Stimulated activated CD4-positive, alpha-beta T cell treated with anti-CD3 and anti-CD28 coated beads, Interleukin-1b, Interleukin-23, amount 100 ng/mL, for 48 hours (primary cell): ENCODE results near the gene GARS1.
"Not testable (repeated sequence)": the region's sequence is repeated elsewhere in the genome, so short reads cannot be mapped to it uniquely, and the experiment has no call there.

Experiments used
- DNase-seq: peaks from one replicate; pipeline ENCODE4 v3.0.0-alpha.2; 2020

The GARS1 gene

DNA sequence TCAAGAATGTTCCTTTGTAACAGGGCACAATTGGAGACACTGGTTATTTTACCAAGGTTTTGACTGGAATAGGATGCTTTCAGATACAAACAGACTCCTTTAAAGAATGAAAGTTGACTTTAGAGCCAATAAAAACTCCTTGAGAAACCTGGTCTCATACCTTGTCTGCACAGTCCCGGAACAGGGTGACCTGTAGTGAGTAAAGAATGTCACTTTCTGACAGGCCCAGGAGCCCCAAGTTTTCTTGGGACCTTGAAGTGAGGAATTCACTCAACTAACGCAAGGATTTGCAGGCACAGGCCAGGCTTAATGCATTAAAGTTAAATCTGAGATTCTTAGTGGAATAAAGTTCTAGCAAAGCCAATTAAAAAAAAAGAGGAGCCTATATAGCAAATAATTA lies 11.5 kb upstream of the GARS1 start:
- no peak for DNase-seq

DNA sequence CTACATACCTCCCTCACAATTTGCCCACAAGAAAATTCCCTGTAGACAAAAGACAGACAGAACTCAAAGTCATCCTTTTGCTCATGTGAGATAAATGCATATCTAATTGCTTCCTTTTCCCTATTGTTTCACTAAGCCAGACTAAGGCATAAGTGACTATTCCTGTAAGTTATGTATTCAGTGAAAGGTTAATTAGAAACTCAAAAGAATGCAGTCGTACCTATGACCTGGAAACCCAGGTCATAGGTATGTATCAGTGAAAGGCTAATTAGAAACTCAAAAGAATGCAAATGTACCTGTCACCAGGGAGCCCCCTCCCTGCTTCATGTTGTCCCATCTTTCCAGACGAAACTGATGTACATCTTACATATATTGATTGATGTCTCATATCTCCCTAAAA lies 10.3 kb upstream of the GARS1 start:
- no peak for DNase-seq

DNA sequence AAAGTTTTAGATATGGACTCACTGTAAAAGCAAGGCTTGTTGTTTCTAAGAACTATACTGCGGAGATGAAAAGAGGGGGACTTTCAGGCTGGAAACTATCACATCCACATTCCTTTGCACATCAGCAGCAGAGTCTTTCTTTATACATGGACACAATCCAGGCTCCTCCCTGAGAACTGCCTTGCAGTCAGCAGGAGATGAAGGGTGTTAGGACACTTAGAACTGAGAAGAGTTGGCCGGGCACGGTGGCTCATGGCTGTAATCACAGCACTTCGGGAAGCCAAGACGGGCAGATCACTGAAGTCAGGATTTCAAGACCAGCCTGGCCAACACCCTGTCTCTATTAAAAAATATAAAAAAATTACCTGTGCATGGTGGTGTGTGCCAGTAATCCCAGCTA lies 9.7 kb upstream of the GARS1 start:
- no peak for DNase-seq

DNA sequence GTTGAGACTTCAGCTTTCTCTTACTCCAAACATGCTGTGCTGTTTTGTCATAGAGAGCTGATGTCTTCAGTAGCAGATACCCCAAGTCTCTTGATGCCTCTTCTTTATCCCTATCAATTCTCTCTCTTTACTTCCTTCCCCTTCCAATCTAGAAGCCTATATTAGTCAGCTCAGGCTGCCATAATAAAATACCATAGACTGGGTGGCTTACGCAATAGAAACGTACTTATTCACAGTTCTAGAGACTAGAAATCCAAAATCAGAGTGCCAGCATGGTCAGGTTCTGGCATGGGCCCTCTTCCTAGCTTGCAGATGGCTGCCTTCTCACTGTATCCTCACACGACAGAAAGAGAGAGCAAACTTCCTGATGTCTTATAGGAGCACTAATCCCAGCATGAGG lies 9.0 kb upstream of the GARS1 start:
- no peak for DNase-seq

DNA sequence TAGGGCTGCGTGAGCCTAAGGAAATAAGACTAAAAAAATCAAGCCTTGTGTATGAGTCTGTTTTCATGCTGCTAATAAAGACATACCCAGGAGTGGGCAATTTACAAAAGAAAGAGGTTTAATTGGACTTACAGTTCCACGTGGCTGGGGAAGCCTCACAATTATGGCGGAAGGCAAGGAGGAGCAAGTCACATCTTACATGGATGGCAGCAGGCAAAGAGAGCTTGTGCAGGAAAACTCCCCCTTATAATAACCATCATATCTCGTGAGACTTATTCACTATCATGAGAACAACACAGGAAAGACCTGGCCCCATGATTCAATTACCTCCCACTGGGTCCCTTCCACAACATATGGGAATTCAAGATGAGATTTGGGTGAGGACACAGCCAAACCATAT lies 7.1 kb upstream of the GARS1 start:
- DNase-seq, result not testable (repeated sequence)

DNA sequence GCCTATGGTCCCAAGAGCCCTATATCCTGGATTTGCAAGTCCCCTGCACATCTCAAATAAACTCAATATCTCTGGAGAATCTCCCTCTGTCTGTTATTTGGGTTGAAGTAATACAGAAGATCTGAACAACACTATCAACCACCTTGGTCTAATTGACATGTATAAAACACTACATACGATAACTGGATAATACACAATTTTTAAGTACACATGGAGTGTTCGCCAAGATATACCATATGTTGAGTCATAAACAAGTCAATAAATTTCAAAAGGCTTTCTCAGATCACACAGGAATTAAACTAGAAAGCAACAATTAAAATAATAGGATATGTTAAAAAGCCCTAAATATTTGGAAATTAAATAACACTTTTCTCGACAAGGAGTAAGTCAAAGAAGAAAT lies 5.6 kb upstream of the GARS1 start:
- DNase-seq, result no peak

DNA sequence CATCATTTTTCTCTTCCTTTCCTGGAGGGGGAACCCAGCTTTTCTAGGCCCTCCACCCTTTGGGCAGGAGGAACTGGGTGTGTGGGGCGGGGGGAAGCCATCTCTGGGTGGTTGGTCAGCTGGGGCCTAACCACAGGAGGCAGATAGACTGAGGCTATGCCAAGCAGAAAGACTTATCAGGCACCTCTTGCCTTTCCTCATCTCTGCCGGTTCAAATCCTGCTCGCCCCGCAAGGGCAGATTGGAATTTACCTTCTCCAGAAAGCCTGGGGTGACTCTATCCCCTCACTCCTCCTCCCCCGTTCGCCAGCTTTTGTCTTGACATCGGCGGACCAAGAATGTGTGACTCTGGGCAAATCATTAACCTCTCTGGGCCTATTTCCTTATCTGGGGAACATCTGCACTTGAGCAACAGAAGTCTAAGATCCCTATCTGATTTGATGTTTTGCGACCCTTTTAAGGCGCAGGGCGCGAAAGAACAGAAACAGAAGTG lies 584 bp upstream of the GARS1 start:
- peak; percentile 47 for DNase-seq

DNA sequence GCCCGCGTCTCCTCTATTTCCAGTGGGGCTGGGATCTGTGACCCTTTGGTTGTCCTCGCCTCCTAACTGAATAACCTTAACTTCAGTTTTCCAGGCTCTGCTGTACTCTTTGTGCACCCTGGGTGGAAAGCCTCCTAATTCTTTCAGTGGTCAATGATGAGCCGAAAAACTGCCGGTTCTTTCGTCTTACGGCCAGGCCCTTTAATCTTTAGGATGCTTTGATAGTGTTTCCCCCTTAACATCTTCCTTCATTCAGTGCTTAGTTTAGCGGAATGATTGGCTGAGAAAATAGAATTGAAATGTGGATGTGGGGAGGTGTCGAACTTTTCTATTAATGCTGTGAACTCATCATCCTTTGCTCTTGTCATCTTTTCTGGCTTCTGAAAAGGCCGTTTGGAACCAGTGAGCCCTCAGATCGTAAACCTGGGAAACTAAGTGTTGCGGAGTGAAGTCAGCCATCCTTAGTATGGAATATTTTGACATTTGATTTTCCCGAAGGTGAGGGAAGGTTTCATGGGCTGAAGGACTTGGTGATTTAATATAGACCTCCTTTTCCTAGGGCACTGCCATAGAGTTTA lies 847 bp downstream of the GARS1 start:
- DNase-seq, result no peak

DNA sequence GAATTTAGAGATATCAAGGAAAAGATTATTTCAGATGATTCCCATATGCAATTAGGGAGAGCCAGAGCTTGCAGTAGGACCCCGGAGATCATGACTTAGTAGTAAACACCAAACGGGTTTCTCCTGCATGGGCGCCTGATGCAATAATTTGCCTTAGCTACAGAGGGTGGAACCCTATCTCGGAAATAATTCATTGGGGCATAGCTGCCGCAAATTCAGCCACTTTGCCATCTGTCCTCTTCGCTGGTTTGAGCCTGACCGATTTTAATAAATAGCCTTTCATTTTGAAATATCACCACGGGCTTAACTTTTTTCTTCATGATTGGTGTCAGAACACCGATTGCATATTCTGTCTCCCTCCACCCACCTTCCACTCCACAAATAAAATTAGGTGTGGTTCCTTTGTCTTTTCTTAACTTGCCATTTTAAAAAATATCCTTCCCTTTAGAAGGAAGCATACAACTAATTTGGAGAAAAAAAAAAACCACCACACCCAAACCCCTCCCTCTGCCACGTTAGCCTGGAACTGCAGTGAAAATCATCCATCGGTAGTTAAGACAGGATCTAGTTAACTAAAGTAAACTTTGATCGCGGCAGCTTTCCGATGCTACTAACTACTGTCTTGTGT lies 1.4 kb downstream of the GARS1 start:
- DNase-seq, result peak; percentile 12

DNA sequence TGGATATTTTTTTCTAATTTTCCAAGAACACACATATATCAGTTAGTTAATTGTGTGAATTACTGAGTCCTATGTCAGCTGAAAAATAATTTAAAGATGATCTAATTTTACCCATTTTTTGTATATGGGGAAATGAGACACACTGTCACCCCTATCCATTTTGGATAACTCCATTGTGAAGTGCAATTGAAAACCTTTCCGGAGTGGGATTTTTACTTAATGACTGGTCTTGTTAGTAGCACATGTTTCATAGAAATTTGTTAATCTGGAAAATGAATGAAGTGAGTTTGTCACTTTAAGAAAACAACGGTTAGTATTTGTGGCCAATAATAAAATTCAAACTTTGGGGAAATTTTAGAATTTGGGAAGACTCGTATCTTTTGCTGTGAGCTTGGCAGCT lies 2.0 kb downstream of the GARS1 start:
- DNase-seq, result no peak

DNA sequence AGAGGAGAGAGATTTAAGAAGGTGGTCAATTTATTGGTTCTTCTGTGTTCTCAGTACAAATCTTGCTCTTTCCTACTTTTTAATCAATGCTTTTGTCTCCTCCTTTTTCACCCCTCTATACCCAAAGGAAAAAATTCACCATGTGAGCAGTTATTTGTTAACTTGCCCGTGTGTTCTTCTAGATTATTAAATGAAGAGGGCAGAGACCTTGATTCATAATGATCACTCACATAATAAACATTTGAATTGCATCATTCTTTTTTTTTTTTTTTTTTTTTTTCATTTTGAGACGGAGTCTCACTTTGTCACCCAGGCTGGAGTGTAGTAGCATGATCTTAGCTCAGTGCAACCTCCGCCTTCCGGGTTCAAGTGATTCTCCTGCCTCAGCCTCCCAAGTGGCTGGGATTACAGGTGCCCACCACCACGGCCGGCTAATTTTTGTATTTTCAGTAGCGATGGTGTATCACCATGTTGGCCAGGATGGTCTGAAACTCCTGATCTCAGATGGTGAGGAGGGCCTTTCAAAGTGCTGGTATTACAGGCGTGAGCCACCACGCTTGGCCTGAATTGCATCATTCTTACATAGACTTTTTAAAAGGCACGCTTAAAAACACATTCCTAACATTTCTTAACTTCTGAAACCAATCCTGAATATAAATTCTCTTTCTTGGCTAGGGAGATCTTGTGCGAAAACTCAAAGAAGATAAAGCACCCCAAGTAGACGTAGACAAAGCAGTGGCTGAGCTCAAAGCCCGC lies 3.6 kb downstream of the GARS1 start:
- no peak for DNase-seq

DNA sequence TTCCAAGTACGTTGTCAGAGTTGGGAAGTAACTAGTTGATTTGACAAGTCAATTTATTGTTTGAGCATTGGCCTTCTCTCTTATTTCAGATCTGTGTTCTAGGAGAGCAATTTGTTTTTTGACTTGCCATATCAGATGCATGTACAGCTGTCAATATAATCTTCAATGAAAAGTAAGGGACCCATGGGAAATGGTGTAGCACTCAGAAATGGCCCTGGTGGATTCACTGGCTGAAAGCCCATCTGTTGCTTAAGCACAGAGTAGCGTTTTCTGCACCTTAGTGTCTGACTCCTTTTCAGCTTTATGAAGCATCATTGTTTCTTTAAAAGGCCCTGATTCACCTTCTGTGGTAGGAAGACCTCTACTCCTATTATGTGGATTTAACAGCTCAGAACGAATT lies 10.2 kb downstream of the GARS1 start:
- no peak for DNase-seq

DNA sequence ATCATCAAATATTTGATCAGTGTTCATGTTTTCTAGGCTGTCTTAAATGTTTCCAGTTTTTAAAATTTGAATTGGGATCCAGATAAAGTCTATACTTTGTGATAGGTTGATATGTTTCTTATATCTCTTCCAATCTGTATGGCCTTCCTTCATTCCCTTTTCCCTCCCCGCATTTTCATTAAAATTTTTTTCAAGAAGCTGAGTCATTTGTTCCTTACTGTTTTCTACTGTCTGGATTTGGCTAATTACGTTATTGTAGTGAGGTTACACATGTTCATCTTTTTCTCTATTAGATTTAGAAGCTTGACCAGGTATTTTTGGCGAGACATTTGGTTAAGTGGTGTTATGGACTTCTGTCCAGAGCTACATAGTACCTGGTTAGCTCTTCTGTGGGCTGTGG lies 11.2 kb downstream of the GARS1 start:
- DNase-seq, result no peak

DNA sequence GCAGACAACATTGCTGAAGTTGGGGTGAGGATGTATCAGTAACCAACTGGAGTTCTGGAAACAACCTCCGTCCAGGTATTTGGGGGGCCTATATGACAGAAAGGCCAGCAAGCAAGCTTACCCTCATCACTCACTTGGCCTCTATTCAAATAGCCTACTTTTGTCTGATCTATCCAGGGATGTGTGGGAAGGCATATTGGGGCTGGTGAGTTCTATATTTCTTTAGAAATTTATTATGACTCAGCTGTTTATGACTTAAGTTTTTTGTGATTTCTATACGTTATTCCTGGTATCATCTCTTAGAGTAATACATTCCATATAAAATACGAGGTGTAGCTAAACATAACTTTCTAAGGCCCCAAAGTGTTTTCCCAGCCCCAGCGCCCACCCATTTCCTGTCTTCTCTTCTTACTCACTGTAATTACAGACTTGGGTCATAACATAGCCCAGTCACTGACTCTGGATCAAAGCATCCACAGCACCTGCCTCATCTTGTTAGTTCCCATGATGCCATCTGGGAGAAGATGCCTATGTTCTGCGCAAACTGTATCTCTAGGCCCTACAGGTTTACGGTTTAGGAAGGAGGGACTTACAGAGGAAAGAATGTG lies 18.1 kb downstream of the GARS1 start:
- DNase-seq, result peak; percentile 63

DNA sequence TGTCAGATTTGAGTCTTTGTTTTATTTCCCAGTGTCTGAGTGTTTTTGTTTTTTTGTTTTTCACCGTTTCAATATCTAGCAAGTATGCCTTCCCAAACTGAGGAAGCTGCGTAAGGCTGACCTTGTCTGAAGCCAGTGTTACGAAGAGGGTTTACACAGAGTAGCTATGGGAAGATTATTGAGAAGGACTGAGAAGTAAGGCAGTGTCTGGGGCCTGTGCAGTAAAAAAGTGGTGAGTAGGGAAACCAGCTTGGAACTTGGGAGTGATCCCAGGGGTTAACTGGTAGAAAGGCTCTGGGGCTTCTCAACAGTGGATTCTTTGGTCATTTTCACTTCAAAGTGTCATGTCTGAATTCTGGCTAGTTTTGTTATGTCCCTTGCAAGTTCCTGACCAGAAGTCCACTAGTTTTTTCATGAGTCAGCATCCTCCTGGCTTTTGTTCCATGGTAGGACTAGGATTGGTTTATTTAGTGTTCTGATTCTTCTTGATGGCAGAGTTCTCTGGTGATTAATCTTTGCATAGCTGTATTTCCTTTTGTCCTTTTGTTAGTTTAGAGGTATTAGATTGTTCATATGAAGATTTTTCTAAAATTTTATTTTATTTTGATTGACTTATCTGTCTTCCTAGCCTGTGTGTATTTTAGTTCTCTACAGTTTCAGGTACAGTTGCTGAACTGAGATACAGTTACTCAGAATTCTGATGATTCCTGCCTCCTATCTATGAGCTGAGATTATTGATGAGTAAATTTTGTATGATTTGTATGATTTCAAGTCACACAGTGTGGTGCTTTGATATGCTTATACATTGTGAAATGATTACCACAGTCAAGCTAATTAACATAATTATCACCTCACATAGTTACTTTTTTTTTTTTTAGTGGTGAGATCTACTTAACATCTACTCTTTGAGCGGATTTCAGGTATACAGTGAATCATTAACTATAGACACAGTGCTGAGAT lies 19.0 kb downstream of the GARS1 start:
- no peak for DNase-seq

DNA sequence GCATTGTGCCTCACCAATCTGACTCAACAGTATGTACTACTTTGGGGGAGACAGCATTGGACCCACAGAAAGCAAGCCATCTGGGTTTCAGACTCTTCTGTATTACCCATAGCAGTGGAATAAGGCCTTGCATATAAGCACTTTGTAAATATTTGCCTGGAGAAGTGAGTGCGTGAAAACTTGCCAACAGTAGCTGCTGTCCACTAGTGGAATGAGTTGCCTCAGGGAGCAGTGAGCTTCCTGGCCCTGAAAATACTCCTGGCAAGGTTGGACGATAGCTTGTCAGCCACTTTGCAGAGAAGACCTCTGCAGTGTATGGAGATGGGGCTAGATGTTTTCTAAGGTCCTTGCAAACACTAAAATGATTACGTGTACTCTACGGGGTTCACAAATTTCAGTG lies 21.6 kb downstream of the GARS1 start:
- no peak for DNase-seq

DNA sequence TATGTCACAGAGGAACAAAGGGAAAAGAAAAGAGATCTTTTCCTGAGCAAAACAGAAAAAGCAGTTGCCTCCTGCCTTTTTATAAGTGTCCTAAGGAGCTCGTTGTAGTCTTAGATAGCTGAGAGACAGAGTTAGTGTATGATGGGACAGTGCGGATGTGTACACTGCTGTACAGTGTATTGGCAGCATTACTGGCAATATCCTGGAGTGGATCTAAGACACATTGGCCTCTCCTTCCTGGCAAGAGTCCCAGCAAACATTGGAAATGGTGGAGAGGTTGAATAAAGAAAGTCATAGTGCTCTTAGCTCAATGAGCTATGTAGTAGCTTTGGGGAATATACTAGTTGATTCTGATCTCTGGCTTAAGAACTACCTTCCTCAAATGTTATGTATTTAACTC lies 22.7 kb downstream of the GARS1 start:
- no peak for DNase-seq

DNA sequence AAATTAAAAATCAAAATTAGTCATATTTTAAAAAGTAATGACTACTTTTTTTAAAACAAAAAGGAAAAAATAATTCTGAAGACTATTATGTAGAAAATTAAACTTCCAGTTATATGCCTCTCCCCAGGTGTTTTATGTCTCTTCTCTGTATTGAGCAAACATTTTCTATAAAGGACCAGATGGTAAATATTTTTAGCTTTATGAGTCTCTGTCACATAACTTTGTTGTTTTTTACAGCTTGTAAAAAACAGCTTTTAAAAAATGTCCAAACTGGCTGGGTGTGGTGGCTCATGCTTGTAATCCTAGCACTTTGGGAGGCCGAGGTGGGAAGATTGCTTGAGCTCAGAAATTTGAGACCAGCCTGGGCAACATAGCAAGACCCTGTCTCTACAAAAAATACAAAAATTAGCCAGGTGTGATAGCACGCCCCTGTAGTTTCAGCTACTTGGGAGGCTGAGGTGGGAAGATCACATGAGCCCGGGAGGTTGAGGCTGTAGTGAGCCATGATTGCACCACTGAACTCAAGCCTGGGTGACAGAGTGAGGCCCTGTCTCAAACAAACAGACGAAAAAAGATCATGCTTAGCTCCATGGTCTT lies 23.5 kb downstream of the GARS1 start:
- no peak for DNase-seq

DNA sequence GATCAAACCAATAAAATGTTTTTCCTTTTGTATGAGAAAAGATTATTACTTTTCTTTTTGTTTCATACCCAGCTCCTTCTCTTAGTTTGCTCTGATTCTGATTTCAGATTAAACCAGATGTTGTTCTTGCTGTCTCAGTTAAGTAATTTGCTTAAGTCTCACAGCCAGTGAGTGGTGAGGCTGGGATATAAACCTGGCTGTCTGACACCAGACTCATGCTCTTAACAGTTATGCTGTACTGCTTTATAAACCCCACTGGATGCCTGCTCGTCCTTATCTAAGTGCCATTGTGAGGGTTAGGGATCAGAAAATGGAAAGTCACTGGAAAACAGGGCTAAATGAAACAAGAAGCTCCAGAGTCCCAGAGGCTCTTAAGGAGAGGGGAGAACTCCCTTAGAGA lies 24.3 kb downstream of the GARS1 start:
- DNase-seq, result no peak

DNA sequence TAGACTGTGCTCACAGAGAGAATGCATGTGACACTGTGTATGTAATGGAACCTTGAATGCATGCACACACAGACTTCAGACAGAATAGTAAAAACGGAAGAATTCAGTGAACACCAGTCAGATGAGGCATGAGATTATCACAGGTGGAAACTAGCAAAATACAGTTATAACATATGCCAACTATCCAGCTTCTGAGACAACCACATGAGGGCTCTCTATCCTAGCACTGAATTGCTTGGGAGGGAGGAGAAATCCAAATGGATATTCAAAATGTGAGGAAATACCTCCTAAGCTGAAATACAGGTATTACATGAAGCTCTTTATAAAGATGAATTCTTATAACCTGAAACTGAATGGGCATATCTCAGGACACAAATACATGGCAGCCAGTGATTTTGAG lies 30.6 kb downstream of the GARS1 start:
- DNase-seq, result no peak

DNA sequence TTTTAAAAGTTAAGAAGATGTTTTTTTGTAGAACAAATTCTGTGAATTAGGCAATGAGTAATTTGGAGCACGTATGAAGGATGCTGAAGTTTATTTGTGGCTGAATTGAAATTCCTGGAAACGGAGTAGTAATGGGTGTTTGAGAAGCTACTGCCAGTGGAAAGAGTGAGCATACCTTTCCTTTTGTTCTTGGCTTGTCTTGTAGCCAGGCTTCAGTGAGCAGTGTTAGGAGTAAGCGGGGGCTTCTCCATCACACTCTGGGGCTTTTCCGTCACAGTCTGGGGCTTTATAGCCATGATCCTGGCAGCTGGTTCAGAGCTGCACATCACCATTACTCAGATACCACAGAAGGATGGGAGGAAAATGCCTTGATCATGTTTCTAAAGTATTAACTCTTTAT lies 32.3 kb downstream of the GARS1 start:
- no peak for DNase-seq

DNA sequence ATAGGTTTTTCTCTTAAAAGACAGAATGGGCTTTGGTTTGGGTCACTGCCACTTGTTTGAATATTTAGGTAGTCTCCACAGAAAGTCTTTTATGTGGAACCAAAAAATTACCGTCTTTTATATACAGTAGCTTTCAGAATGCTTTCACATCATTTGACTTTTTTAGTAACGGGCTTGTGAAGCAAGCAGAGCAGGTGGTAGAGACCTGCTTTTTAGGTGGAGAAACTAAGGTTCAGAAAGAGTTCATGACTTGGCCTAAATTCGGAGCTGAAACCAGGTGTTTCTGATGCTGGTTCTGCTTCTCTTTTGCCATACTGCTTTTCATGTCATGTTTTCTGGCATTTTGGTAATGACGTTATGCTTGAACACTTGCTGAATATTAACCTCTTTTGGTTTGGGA lies 36.3 kb downstream of the GARS1 start:
- no peak for DNase-seq
